Right lobe of liver (tissue), 4 donors: Measurements from ENCODE around the gene NUBPL.

Experiments used
- POLR2A ChIP-seq: fragments of 450-650 bp; IDR thresholded peaks from one replicate; pipeline ENCODE4 v1.6.1; 2017; ENCODE audit warnings: antibody characterized with exemption, mild to moderate bottlenecking
- TF ChIP-seq, protein P1 (sequence below), 4 donors: fragments of 200-600 bp in 3 of 4; fragments of 450-650 bp in 1 of 4; IDR thresholded peaks; one replicate each; pipeline versions ENCODE4 v1.5.1 to v1.8.0; 2016 to 2022; ENCODE audit warnings: antibody characterized with exemption in 4 of 4, mild to moderate bottlenecking in 2 of 4
- donor health status: DM: no; HTN: no; CAD: no.
- donor health status: DM: no; HTN: no; CAD: no.
- donor health status: DM: no; HTN: yes; CAD: no.

DNA sequence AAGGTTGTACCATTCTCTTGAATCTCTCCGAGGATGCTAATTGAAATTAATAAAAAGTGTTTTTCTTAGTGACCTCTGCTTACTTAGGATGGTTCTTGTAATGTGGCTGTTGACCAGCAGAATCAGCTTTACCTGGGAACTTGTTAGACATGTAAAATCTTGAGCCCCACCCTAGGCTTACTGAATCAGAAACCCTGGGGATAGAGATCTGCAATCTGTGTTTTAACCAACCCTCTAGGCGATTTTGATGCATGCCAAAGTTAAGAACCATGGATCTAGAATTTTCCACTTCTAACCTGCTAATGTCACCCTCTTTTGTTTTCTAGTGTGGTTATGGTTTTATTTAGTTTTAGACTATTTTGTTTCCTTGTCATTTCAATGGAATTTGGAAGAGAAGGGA lies 6.5 kb downstream of the NUBPL start:
- TF ChIP-seq, protein P1, sequence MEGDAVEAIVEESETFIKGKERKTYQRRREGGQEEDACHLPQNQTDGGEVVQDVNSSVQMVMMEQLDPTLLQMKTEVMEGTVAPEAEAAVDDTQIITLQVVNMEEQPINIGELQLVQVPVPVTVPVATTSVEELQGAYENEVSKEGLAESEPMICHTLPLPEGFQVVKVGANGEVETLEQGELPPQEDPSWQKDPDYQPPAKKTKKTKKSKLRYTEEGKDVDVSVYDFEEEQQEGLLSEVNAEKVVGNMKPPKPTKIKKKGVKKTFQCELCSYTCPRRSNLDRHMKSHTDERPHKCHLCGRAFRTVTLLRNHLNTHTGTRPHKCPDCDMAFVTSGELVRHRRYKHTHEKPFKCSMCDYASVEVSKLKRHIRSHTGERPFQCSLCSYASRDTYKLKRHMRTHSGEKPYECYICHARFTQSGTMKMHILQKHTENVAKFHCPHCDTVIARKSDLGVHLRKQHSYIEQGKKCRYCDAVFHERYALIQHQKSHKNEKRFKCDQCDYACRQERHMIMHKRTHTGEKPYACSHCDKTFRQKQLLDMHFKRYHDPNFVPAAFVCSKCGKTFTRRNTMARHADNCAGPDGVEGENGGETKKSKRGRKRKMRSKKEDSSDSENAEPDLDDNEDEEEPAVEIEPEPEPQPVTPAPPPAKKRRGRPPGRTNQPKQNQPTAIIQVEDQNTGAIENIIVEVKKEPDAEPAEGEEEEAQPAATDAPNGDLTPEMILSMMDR (IDR thresholded peaks at IDR 0.05): no peak
- no peak for TF ChIP-seq POLR2A
